Ishikawa (cell line): ENCODE results near the gene LAGE3.

ENCODE experiments used
- EP300 ChIP-seq: IDR thresholded peaks from 2 replicates; pipeline ENCODE4 v1.6.1; 2012; ENCODE audit warnings: borderline replicate concordance
- RAD21 ChIP-seq: IDR thresholded peaks from 2 replicates; pipeline ENCODE4 v1.6.1; 2012; ENCODE audit warnings: low read depth
- USF1 ChIP-seq: IDR thresholded peaks from 2 replicates; pipeline ENCODE4 v1.6.1; 2012
- YY1 ChIP-seq: IDR thresholded peaks from 2 replicates; pipeline ENCODE4 v1.6.1; 2012; ENCODE audit warnings: low read depth

- TF ChIP-seq USF1, result no peak
- TF ChIP-seq RAD21, result no peak
- no peak for TF ChIP-seq EP300
- TF ChIP-seq YY1, result no peak
These were observed 37.6 kb upstream of the LAGE3 start for GRCh38 chrX:154516656-154517100.
